GM12891 (cell line): ENCODE results near the gene USP32.
"Not testable (repeated sequence)": the region's sequence is repeated elsewhere in the genome, so short reads cannot be mapped to it uniquely, and the experiment has no call there.

Source experiments
- PAX5 ChIP-seq: IDR thresholded peaks from 2 replicates; pipeline ENCODE4 v1.6.1; 2011; ENCODE audit warnings: low read length, moderate library complexity, mild to moderate bottlenecking; ENCODE audit not compliant: insufficient read depth, severe bottlenecking
- POLR2A ChIP-seq: IDR thresholded peaks from 2 replicates; pipeline ENCODE4 v1.6.1; 2011; ENCODE audit warnings: low read depth, low read length, control low read depth
- POLR2AphosphoS5 ChIP-seq: IDR thresholded peaks from 2 replicates; pipeline ENCODE4 v1.6.1; 2011; ENCODE audit warnings: low read depth, low read length, control low read depth
- SPI1 ChIP-seq: IDR thresholded peaks from 2 replicates; pipeline ENCODE4 v1.6.1; 2011; ENCODE audit warnings: low read depth, low read length, control low read depth
- TAF1 ChIP-seq: IDR thresholded peaks from 2 replicates; pipeline ENCODE4 v1.6.1; 2011; ENCODE audit warnings: low read depth, low read length, control low read depth

GRCh38 chr17:60186372-60186771 is 205.6 kb downstream of the USP32 start:
- not testable (repeated sequence) for TF ChIP-seq POLR2A, SPI1, TAF1, POLR2AphosphoS5, PAX5
